ENCODE data around the gene LINGO1.

DNA sequence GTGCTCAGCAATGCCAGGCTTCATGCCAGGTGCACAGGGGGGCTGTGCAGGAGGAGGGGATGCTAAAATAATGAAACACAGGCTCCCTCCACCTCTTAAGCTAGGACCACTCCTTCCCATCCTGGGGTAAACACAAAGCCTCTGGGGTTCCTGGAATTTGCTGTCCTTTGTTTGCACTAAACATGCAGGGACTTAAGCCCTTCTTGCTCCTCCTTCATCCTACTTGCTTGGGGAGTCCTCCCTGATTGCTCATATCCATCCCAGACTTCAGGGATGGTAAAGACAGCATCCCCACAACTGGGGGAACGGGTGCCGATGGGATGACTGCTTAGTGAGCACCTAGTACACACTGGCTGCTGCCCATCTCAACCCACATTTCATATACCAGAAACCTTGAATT, 5.1 kb downstream of the LINGO1 start:
- TF ChIP-seq, protein P1, sequence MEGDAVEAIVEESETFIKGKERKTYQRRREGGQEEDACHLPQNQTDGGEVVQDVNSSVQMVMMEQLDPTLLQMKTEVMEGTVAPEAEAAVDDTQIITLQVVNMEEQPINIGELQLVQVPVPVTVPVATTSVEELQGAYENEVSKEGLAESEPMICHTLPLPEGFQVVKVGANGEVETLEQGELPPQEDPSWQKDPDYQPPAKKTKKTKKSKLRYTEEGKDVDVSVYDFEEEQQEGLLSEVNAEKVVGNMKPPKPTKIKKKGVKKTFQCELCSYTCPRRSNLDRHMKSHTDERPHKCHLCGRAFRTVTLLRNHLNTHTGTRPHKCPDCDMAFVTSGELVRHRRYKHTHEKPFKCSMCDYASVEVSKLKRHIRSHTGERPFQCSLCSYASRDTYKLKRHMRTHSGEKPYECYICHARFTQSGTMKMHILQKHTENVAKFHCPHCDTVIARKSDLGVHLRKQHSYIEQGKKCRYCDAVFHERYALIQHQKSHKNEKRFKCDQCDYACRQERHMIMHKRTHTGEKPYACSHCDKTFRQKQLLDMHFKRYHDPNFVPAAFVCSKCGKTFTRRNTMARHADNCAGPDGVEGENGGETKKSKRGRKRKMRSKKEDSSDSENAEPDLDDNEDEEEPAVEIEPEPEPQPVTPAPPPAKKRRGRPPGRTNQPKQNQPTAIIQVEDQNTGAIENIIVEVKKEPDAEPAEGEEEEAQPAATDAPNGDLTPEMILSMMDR (IDR thresholded peaks at IDR 0.05) = no peak
- no peak for TF ChIP-seq POLR2A (IDR thresholded peaks at IDR 0.05)
